GM10847 (cell line): ENCODE measurements around the gene FAM118A.

Experiments used
- POLR2A ChIP-seq: IDR thresholded peaks from 2 replicates; pipeline ENCODE4 v1.6.1; 2011; ENCODE audit not compliant: insufficient read length; ENCODE audit errors: extremely low read depth

The FAM118A gene

GRCh38 chr22:45273452-45274075 lies 36.2 kb upstream of the FAM118A start:
- TF ChIP-seq POLR2A: no peak

GRCh38 chr22:45276507-45277105 lies 33.1 kb upstream of the FAM118A start:
- TF ChIP-seq POLR2A: no peak

- no peak for TF ChIP-seq POLR2A
Observed at GRCh38 chr22:45278125-45278524, 31.6 kb upstream of the FAM118A start.

GRCh38 chr22:45280587-45280980 lies 29.1 kb upstream of the FAM118A start:
- no peak for TF ChIP-seq POLR2A

- no peak for TF ChIP-seq POLR2A
Observed at GRCh38 chr22:45281010-45281409, 28.7 kb upstream of the FAM118A start.

- no peak for TF ChIP-seq POLR2A
Observed at GRCh38 chr22:45284705-45285262, 24.9 kb upstream of the FAM118A start, which contains the start of gene UPK3A. Gene UPK3A (plus strand): TSS chr22:45284949. CDS start chr22:45285014, 65 bp downstream.

GRCh38 chr22:45285263-45286058 lies 24.3 kb upstream of the FAM118A start:
- TF ChIP-seq POLR2A: no peak

- TF ChIP-seq POLR2A: no peak
Observed at GRCh38 chr22:45286854-45287551, 22.7 kb upstream of the FAM118A start.

- TF ChIP-seq POLR2A: no peak
Observed at GRCh38 chr22:45290410-45290936, 19.3 kb upstream of the FAM118A start.

GRCh38 chr22:45291061-45291930 lies 18.4 kb upstream of the FAM118A start:
- no peak for TF ChIP-seq POLR2A

GRCh38 chr22:45291931-45292290 lies 17.8 kb upstream of the FAM118A start:
- TF ChIP-seq POLR2A: no peak

GRCh38 chr22:45292731-45293442 lies 16.8 kb upstream of the FAM118A start:
- no peak for TF ChIP-seq POLR2A

GRCh38 chr22:45294030-45294429 lies 15.7 kb upstream of the FAM118A start:
- TF ChIP-seq POLR2A: no peak
